Stimulated activated CD4-positive, alpha-beta T cell treated with anti-CD3 and anti-CD28 coated beads, Interleukin-2, amount 100 ng/mL, for 24 hours (primary cell): ENCODE data around the gene EFNA4.

Experiments used
- DNase-seq, 2 donors: peaks; one replicate each; pipeline ENCODE4 v3.0.0-alpha.2; 2020

The EFNA4 gene, protein sequence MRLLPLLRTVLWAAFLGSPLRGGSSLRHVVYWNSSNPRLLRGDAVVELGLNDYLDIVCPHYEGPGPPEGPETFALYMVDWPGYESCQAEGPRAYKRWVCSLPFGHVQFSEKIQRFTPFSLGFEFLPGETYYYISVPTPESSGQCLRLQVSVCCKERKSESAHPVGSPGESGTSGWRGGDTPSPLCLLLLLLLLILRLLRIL

DNA sequence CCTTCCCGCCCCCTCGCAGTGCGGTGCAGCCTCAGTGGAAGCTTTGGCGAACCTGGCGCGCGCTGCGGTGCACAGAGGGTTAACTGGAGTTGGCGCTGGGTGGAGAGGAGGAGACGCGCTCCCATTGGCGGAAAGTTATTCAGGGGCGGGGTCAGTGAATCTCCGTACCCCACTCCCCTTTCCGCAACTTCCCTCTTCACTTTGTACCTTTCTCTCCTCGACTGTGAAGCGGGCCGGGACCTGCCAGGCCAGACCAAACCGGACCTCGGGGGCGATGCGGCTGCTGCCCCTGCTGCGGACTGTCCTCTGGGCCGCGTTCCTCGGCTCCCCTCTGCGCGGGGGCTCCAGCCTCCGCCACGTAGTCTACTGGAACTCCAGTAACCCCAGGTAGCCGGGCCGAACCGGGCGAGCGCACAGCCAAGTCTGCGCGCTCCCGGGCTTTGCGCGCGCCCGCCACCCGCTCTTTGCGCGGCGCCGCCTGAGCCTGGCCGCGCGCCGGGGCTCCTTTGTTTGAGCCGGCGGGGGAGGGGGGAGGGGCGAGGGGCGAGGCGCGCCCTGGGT lies at the start of gene EFNA4:
EFNA4 (plus strand) TSS at position 191 of the 561 bp plus-strand sequence; CDS start at position 275, 84 bp downstream.
- peak; percentile 86 to 87 for DNase-seq

DNA sequence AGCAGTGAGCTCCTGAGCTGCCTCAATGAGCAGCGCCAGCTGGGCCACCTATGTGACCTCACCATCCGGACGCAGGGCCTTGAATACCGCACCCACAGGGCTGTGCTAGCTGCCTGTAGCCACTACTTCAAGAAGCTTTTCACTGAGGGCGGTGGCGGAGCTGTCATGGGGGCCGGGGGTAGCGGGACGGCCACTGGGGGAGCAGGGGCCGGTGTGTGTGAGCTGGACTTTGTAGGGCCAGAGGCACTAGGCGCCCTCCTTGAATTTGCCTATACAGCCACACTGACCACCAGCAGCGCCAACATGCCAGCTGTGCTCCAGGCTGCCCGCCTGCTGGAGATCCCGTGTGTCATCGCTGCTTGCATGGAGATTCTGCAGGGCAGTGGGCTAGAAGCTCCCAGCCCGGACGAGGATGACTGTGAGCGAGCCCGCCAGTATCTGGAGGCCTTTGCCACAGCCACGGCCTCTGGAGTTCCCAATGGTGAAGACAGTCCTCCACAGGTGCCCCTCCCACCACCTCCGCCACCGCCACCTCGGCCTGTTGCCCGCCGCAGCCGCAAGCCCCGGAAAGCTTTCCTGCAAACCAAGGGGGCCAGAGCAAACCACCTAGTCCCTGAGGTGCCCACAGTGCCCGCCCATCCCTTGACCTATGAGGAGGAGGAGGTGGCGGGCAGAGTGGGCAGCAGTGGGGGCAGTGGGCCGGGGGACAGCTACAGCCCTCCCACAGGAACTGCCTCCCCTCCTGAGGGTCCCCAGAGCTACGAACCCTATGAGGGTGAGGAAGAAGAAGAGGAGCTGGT lies 48.6 kb upstream of the EFNA4 start:
- no peak for DNase-seq

DNA sequence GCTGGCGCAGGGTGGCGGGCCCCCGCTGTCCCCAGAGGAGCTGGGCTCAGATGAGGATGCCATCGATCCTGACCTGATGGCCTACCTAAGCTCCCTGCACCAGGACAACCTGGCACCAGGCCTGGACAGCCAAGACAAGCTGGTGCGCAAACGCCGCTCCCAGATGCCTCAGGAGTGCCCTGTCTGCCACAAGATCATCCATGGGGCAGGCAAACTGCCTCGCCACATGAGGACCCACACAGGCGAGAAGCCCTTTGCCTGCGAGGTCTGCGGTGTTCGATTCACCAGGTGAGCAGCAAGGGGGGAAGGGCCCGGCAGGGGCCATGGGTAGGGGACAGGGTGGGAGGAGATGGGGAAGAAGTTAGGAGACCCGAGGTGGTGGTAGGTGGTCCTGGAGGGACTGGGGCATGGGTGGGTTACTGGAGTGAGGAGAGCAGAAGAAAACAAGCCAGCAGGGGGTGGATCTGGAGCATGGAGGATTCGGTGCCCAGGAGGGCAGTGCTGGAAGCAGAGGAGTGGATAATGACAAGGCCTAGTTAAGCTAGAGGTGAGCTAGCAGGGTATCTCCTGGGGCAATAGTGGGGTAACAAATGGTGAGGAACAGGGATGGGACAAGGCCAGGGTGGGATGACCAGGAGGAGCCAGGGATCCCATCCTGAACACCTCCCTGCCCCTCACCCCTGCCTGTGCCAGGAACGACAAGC lies 47.9 kb upstream of the EFNA4 start:
- no peak for DNase-seq

DNA sequence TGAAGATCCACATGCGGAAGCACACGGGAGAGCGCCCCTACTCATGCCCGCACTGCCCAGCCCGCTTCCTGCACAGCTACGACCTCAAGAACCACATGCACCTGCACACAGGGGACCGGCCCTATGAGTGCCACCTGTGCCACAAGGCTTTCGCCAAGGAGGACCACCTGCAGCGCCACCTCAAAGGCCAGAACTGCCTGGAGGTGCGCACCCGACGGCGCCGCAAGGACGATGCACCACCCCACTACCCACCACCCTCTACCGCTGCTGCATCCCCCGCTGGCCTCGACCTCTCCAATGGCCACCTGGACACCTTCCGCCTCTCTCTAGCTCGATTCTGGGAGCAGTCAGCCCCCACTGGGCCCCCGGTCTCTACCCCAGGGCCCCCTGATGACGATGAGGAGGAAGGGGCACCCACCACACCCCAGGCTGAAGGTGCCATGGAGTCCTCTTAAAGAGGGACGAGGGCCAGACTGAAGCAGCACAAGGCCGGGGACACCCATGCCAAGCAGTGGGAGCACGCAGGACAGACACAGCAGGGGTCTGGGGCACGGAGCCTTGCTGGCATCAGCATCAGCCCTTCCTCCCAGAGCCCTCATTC lies 47.2 kb upstream of the EFNA4 start:
- no peak for DNase-seq

DNA sequence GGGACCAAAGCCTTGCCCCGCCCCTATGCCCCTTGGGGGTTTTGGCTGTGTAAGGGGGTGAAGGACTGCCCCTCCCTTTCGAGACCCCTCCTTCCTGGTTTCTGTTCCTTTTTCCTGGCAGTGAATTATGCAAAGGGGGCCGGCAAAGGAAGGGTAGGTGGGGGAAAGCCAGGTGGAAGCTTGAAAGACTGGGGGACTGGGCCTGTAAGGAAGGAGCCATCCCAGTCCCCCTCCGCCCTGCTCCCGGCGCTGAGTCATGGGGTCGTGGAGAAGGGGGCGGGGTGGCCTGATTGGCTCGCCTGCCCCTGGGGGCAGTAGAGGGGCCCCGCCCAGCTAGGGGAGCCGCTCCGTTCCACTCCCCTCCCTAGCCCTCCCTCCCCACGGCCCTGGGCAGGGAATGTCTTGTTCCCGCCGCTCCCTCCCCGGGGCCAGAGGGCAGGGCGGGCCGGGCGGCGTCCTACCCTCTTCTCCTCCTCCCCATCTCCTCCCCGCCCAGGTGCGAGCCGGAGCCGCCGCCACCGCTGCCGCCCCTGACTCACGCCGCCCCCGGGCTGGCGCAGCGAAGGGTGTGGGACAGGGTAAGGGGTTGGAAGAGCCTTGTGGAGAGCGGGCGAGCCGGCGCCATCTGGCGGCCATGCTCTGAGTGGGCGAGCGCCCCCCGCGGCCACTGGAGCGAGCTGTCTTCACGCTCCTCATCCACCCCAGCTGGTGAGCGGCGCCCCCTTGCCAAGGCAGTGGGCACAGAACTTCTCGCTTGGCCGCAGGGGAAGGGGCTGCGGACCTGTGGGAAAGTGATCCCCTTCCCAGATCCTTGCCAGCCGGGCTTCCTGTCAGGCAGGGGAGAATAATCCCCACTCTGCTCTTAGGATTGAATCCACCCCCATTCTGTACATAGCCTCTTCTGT lies 46.2 kb upstream of the EFNA4 start:
- peak; percentile 92 to 94 for DNase-seq

DNA sequence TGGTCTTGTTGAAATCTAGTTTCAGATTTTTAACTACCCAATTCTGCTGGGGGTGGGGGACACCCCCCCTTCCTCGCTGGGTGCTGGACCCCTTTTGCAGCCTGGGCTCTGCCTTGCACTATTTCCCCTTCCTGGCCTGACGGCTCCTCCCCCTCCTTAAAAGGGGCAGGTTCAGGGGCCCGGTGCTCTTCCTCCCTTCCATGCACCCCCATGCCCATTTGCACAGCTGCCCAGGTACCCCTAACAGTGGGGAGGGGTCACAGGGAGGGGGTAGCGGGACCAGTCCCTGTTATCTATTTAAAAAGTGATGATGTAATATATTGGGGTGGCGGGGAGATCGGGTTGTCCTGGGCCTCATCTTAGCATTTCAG lies 45.6 kb upstream of the EFNA4 start:
- no peak for DNase-seq

DNA sequence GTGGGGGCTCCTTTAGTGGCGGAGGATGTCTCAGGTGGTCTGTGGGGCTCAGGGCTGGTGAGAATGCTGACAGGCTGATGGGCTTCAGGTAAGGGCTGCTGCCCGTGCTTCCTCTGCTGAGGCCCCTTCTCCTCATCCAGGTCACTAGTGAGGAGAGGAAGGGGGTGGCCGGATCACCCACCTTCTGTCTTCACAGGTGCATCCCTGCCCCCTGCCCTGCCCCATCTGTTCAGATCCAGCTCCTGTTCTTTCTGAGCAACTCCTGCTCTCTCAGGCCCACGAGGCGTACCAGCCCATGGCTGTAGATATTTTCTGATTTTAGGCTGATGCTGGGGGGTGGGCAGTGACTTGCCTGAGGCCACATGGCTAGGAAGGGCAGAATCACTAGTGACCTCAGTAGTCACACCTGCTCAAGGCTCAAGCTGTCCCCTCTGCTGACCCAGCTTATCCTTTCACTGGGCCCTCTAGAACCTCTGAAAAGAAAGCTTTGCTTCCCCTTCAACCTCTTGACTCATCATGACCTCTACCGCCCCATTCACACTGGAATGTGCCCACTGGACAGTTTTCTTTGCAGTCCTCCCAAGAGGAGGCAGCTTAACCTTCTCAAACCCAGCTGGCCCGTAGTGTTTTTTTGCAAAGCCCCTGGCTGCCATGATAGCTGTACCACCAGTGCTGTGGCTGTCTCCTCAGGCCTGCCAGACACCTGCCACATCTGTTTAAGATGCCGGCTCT lies 44.8 kb upstream of the EFNA4 start:
- DNase-seq = no peak

DNA sequence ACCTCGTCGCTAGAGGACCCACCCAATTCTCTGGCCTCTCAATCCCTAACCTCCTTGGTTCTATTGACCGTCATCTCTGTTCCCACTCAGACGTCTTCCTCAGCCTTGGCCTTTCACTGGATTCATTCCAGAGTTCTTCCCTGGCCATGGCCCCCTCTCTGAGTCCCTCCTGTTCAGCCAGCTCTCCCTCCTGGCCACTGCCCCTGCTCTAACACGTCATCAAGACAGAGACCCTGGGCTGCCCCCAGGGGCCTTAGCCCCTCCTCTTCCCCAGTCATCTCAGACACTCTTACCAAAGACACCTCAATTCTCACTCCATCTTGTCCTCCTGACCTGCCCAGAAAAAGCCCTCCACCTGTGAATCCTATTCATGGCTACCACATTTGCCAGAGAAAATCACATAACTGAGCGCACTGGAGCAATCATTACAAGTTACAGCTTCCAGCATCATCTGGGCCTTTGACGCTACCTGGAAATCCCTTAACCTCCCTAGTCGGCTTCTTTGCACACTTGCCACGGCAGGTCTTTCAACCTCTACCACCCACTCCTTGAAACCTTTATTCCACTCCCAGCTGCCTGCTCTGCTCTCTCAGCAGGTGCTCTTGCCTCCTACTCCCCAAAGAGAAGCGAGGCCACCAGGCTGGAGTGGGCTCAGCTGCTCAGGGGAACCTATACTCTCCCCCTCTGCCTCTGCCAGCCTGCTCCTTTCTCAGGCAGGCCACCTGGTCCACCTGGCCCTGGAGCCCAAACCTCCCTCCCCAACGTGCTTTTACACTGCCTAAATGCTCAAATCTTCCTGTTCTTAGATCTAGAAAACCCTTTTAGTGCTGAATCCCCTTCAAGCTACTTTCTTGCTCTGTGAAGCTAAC lies 43.9 kb upstream of the EFNA4 start:
- DNase-seq = no peak

DNA sequence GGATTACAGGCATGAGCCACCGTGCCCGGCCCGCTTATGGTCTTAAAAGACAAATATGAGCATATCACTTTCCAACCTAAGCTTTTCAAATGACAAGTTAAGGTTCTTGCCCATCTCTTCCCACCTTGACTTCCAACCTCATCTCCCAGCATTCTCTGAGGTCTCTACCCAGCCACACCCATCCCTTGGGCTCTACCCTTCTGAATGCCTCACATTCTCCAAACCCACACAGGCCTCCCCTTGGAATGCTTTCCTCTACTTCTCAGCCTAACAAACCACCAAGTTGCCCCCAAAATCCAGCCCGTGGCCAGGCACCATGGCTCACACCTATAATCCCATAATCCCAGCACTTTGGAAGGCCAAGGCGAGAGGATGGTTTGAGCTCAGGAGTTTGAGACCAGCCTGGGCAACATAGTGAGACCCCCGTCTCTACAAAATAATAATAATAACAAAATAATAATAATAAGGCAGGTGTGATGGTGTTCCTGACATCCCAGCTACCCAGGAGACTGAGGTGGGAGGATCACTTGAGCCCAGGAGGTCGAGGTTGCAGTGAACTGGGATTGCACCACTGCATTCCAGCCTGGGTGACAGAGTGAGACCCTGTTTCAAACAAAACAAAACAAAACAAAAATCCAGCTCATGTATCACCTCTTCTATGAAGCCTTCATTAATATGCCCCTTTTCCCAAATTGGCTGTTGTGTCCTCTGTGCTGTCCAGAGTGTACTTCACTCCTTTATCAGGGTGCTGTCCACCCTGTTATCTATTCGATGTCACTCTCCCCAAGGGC lies 41.2 kb upstream of the EFNA4 start:
- no peak for DNase-seq

DNA sequence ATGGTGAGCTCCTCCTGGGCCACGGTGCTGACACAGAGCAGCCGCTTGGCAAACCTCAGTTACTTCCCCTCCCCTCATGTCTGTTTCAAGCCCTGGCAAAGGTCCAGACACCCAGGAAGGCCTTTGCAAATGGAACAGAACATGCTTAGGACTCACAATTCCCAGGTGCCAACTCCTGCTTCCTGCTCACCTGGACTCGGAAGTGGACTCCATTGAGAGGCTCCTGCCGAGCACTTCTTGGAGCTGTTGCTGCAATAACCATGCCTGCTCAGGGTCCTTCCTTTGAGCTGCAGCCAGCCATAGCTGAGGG lies 40.7 kb upstream of the EFNA4 start:
- no peak for DNase-seq

DNA sequence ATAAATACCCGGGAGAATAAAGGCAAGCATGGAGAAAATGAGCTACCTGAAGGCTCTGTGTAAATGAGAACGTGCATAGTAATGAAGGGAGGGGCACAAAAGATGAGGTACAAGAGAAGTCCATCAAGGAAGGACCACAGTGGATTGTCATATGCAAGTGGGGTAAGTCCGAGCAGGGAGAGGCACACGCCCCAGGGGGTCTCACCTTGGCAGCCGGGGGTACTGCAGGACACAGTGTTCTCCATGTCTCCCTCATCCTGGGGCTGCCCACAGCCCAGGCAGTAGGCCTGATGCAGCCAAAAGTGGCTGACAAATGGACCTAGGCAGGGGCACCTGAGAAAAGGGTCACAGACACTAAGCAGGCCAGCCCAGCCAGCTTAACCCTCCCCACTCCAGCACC lies 39.9 kb upstream of the EFNA4 start:
- no peak for DNase-seq

DNA sequence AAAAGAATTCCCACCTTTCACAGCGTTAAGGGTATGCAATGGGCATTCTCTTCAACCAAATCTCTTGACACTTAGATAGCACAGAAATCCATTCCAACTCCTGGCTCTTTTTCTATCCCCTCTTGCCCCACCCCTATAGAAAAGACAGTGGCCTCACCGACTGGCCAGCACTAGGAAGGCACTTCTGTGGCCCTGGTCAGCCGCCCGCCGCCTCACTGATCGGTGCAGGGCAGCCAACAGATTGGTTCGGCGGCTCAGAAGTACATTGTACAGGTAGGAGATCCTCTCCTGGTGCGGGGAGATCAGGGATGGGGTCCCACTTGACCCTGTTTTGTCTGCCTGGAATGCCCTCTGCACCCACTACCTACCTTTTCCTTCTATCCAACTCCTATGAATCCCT lies 39.2 kb upstream of the EFNA4 start:
- DNase-seq = no peak

DNA sequence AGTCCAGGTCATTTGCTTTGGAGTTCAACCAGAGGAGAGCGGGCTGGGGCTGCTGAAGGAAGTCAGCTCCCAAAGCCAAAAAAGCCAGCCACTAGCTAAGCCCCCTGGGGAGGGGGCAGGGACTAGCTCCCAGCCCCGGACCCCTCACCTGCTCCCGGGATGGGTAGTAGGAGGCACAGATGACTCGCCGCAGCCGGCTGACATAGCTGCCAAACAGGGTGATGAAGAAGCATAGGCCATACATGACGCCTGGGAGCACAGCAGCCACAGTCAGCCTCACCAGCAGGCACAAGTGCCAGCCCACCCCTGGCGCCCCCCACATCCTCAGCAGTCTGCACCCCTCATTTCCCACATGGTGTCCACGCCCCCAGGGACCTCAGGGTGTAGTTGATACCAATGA lies 37.4 kb upstream of the EFNA4 start:
- DNase-seq = no peak

DNA sequence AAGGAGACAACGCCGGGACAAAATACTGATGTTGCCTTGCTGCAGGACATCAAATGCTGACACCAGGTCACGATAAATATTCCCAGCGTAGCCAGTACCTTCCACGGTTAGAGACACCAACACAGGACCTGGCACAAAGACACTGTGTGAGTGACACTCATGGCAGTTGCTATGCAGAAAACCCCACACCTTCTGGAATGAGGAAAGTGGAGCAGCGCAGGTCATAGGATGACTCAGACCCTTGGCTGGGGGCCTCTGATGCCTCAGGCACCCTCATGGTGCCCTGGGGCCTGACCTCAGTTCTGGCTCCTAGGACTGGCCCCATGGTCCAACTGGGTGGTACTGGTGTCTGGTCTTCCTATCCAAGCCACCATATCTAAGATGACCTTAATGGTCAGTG lies 37.0 kb upstream of the EFNA4 start:
- no peak for DNase-seq

DNA sequence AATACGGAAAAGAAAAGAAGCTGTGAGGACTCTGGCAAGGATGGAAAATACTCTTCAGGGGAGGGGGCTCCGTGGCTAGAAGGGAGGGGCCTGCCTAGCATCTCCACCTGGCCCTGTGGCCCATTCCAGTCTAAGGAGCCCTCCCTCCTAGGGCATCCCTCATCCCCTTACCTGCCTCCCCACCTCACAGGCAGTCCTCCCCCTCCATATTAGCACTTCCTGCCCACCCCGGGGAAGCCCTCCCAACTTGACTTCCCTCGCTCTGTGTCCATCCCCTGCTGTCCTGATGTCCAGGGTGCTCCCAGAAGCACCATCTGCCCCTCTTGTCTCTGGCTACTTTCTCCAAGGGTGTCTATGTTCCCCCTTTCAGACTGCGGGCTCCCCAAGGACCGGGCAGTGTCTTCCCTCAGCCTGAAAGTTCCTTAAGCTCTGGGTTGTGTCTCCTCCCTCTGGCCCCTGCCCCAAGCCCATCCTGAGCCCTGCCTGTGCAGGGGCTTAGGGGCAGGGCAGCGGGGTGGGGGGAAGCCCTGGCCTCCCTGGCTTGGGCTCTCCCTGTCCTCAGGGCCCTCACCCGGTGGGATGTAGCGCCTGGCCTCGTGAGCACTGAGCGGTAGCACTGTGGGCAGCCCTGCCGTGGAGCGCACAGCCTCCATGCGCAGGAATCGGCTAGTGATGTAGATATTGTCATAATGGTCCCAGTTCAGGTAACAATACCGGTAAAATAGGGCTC lies 33.9 kb upstream of the EFNA4 start:
- no peak for DNase-seq

DNA sequence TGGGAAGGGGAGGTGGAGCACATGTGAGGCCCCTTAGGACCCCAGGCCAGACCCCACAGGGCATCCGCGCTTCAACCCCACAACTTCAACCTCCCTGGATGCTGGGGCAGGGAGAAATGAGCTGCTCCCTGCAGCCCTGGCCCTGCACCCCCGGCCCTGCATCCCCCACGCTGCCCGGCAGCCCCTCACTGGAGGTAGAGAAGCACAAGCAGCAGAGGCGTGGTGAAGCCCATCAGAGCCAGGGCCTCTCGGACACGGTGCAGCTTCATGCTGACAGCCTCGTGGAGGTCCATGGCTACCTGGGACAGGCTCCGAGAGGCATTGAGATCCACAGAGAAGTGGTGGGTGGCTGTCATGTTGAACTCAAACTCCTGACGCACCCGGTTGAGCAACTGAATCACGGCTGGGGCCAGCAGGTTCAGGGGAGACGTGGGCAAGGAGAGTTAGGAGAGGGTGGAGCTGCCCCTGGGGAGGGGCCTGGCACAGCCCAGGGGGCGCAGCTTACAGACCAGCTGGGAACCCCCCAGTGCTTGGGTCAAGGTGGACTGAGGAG lies 33.2 kb upstream of the EFNA4 start:
- DNase-seq = no peak

DNA sequence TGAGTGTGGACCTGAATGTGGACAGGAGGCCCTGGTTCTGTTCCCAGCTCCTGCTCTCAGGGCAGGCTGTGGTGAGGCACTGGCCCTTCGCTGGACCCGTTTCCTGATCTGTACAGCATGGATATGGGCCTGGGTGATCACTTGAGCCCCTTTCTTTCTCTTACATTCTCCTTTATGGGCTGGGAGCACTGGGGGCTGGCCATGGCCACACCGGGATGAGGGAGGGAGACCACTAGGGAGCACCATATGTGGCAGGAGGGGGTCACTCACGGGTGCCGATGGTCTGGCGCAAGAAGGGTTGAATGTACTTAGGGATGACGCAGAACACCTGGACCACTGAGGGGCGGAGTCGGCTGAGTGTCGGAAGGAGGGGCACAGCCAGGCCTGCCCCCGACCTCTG lies 32.6 kb upstream of the EFNA4 start:
- DNase-seq = no peak

DNA sequence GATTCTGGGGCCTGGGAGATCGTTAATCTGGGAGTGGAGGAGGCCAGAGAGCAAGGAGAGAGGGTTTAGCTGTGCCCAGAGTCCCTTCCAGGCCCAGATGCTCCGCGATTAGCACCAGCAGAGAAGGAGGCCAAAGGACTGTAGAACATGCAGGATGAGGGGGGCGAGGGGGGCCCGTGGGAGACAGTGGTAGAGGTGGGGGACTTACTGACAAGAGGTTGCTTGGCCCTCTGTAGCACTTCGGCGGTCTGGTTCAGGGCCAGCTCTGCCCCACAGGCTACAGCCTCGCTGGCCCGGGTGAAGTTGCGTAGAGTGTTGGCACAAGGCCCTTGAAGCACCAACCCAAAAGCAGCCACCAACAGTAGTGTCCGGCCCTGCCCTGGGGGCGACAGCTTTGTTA lies 30.7 kb upstream of the EFNA4 start:
- DNase-seq = no peak

DNA sequence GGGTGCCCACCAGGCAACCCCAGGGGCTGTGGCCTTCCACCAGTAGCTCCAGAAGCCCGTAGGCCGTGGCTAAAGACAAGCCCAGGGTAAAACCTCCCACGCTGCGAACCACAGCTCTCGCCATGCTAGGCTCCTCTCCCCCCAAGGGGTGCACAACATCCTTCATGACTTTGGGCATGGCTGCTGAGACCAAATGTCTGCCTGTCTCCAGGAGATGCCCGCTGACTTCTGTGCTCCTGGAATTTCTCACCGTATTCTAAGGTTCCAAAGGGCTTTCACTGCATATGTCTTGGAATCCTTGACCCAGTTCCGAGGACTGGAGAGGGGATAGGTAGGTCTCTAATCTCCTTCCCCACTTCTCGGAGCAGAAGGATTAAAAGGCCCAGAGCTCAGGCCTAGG lies 30.0 kb upstream of the EFNA4 start, which contains the start of the genes DCST1 and DCST2:
DCST1 (plus strand) TSS at position 301 of the 400 bp plus-strand sequence. CDS start 213 bp downstream, outside the sequence.
DCST2 (minus strand) TSS at position 258 of the 400 bp plus-strand sequence; CDS start at position 178, 80 bp downstream.
- DNase-seq = no peak
